Thyroid gland (tissue), 4 donors: Measurements from ENCODE around the gene CTDSPL.

Experiments used
- POLR2A ChIP-seq, 2 donors: fragments of 450-650 bp; IDR thresholded peaks; one replicate each; pipeline ENCODE4 v1.6.1; 2017; ENCODE audit warnings: antibody characterized with exemption in 2 of 2, mild to moderate bottlenecking in 2 of 2, moderate library complexity in 1 of 2
- TF ChIP-seq, protein P1 (sequence below), 6 experiments: fragments of 200-600 bp in 3 of 6; fragments of 450-650 bp in 3 of 6; sonication (generic) in 3 of 6; IDR thresholded peaks; one replicate each; pipeline ENCODE4 v1.5.1; 2016 to 2019; ENCODE audit warnings: antibody characterized with exemption in 6 of 6, mild to moderate bottlenecking in 2 of 6, inconsistent platforms in 1 of 6, moderate library complexity in 1 of 6

DNA sequence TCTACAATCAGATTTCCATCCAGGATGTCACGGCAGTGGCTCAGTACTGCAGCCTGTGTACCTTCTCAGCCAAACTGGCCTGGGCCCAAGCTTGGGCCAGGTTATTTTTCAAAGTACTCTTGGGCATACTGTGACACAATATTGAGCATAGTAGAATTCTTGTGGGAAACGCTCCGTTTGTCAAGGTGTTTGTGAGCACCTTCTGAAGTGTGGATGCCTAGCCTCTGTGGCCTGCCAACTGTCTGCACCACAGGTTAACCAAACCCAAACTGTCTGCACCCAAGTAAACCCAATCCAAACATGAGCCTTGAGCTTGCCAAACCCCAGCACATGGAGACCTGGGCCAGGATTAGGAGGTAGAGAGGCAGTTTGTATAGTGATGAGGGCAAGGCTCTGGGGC, 25.4 kb downstream of the CTDSPL start:
- TF ChIP-seq, protein P1, sequence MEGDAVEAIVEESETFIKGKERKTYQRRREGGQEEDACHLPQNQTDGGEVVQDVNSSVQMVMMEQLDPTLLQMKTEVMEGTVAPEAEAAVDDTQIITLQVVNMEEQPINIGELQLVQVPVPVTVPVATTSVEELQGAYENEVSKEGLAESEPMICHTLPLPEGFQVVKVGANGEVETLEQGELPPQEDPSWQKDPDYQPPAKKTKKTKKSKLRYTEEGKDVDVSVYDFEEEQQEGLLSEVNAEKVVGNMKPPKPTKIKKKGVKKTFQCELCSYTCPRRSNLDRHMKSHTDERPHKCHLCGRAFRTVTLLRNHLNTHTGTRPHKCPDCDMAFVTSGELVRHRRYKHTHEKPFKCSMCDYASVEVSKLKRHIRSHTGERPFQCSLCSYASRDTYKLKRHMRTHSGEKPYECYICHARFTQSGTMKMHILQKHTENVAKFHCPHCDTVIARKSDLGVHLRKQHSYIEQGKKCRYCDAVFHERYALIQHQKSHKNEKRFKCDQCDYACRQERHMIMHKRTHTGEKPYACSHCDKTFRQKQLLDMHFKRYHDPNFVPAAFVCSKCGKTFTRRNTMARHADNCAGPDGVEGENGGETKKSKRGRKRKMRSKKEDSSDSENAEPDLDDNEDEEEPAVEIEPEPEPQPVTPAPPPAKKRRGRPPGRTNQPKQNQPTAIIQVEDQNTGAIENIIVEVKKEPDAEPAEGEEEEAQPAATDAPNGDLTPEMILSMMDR (IDR thresholded peaks at IDR 0.05), result no peak
- TF ChIP-seq POLR2A (IDR thresholded peaks at IDR 0.05), result no peak
